ENCODE measurements around the gene BCHE. TPM values are rescaled to one million over a fixed set of nuclear protein-coding genes. Genes with fewer than 3 reads are reported as not detected.

BCHE gene
- 1.3 TPM in 2 replicates for total RNA-seq (2022)
- percentile 24 among the genes with signal in this experiment for Bru-seq, nascent RNA
- percentile 24 among the genes with signal in this experiment for BruChase-seq, experiment 1, labeled RNA remaining after a 6-hour chase
- BruChase-seq, experiment 2, labeled RNA remaining after a 2-hour chase: percentile 22 among the genes with signal in this experiment
- long read RNA-seq, transcript BCHE-201 (4 exons, 2,454 nt): major isoform, 6 of 8 reads
- long read RNA-seq, partial matches to known transcripts: 0 of 8 reads
- long read RNA-seq, other reads (novel, unspliced or antisense): 1 of 8 reads

DNA sequence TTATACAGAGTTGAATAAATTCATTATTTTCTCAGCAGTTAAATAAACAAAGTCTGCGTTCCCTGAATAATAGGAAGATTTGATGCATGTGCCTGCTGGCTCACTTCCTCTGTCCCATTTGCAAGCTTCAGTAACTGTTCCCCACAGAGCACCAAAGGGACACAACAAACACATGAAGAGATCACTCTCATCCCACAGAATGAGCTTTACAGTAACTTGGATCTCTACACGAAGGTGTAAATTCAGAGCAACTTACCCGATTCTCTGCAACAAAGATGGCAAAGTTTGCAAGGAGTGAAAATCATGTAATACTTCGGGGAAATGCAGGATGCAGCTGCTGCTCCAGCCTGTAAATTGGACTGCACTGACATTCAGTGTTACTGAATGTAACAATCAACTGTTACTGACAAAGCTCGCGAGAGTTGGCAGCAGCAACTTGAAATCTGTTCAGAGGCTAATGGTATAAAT is at the start of gene BCHE:
Gene BCHE (minus strand): TSS at position 366 of the 468 bp plus-strand sequence. CDS start 6,390 bp downstream, outside the sequence.
- Mint-ChIP-seq H3K9me3 (ENCODE audit: low read depth, unreplicated experiment) (no peaks in the 10 kb centered on the region), H3K27me3 (ENCODE audit: unreplicated experiment) (no peaks in the 10 kb centered on the region), H3K36me3 (ENCODE audit: insufficient read depth, unreplicated experiment) (no peaks in the 10 kb centered on the region), H3K4me3 (ENCODE audit: low read depth, unreplicated experiment) (peak within 1 kb of the TSS; percentile 57), H3K4me1 (ENCODE audit: low read depth, unreplicated experiment) (no peaks in the 10 kb centered on the region), H3K27ac (ENCODE audit: unreplicated experiment) (no peak within 1 kb of the TSS)
- DNase-seq: peak; percentile 38
- CTCF ChIA-PET: interaction anchor here (0.7 to 1.1 kb wide), 2 partner anchors 342 to 497 kb away, joined by 3 to 5 read pairs; no protein-coding TSS in a partner anchor
- no TSS peak for BruUV-seq (replicated peaks)
- intact Hi-C loops (cut with micrococcal nuclease; ENCODE audit: unreplicated experiment): loop anchor here (10.0 kb wide), 1 partner anchor 582 kb away; no protein-coding TSS in a partner anchor
- no peak for TF ChIP-seq CTCF (IDR thresholded peaks at IDR 0.05; ENCODE audit: unreplicated experiment)

DNA sequence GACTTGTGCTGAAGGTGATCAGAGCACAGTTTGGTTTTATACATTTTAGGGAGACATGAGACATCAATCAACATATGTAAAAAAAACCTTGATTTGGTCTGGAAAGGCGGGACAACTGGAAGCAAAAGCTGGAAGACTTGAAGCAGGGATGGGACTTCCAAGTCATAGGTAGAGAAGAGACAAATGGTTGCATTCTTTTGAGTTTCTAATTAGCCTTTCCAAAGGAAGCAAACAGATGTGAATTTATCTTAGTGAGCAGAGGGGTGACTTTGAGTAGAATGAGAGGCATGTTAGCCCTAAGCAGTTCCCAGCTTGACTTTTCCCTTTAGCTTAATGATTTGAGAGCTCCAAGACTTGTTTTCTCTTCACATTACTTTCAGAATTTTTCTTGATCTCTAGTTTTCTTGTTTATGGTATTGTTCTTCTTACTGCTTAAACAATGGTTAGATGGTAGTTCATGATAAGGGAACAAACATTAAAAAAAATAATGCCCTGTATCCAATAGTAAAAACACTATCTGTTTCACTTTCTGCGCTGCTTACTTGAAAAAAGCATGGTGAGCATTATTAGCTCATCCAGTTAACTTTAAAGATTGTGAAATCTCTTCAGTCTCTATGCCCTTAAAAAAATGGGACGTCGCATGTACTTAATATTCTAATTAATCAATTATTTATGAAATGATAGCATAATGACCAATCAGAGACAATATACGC is 48.5 kb upstream of the BCHE start:
- no peak for TF ChIP-seq CTCF (IDR thresholded peaks at IDR 0.05; ENCODE audit: unreplicated experiment)
- H3K27me3 Mint-ChIP-seq (ENCODE audit: unreplicated experiment): no peaks in the 10 kb centered on the region
- DNase-seq: no peak
- CTCF ChIA-PET: interaction anchor here (0.6 kb wide), 1 partner anchor 425 kb away, joined by 5 read pairs; no protein-coding TSS in a partner anchor
- BruUV-seq (replicated peaks): no TSS peak
- H3K4me1 Mint-ChIP-seq (ENCODE audit: low read depth, unreplicated experiment): peaks cover 17% of the 10 kb centered on the region
- H3K36me3 Mint-ChIP-seq (ENCODE audit: insufficient read depth, unreplicated experiment): no peaks in the 10 kb centered on the region
- H3K4me3 Mint-ChIP-seq (ENCODE audit: low read depth, unreplicated experiment): no peak overlapping the region
- no peak overlapping the region for H3K27ac Mint-ChIP-seq (ENCODE audit: unreplicated experiment)
- intact Hi-C loops (cut with micrococcal nuclease; ENCODE audit: unreplicated experiment): no loop called here
- H3K9me3 Mint-ChIP-seq (ENCODE audit: low read depth, unreplicated experiment): no peaks in the 10 kb centered on the region

GRCh38 chr3:165884518-165884917 is 47.3 kb upstream of the BCHE start:
- BruUV-seq (replicated peaks): no TSS peak
- Mint-ChIP-seq H3K4me1 (ENCODE audit: low read depth, unreplicated experiment) (peaks cover 17% of the 10 kb centered on the region), H3K36me3 (ENCODE audit: insufficient read depth, unreplicated experiment) (no peaks in the 10 kb centered on the region), H3K4me3 (ENCODE audit: low read depth, unreplicated experiment) (peak overlapping the region; percentile 68), H3K27me3 (ENCODE audit: unreplicated experiment) (no peaks in the 10 kb centered on the region), H3K9me3 (ENCODE audit: low read depth, unreplicated experiment) (peaks cover 3% of the 10 kb centered on the region), H3K27ac (ENCODE audit: unreplicated experiment) (peak overlapping the region; percentile 71)
- intact Hi-C loops (cut with micrococcal nuclease; ENCODE audit: unreplicated experiment): no loop called here
- no peak for DNase-seq
- CTCF ChIA-PET: interaction anchor here (1.4 kb wide), 1 partner anchor 10 kb away, joined by 5 read pairs; no protein-coding TSS in a partner anchor
- no peak for TF ChIP-seq CTCF (IDR thresholded peaks at IDR 0.05; ENCODE audit: unreplicated experiment)

DNA sequence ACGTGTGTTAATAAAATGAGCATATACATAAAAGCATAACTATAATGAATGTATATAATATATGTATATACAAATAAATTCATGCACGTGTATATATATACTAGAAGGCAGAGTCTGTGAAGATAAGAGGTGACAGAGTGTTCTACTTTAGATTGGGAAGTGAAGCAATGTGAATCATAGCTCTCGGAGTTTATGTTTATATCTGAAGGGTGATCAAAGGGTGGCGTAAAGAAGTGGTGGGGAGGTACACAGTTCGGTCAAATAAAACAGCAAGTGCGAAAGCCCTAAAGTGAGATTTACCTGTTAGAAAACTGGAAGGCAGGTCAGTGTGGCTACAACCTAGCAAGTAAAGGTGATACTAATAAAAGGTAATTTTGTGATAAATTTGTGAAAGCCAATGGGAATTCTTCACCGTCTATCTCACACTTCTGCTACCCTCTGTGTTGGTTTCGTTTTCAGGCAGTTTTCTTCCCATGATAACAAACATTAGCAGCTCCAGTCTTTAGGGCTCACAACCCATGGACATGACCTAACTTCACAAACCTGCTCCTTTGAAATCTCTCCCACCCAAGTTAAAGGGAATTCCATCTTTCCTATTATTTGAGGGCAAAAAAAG is 46.7 kb upstream of the BCHE start:
- H3K9me3 Mint-ChIP-seq (ENCODE audit: low read depth, unreplicated experiment): peaks cover 3% of the 10 kb centered on the region
- no peaks in the 10 kb centered on the region for H3K36me3 Mint-ChIP-seq (ENCODE audit: insufficient read depth, unreplicated experiment)
- peaks cover 17% of the 10 kb centered on the region for H3K4me1 Mint-ChIP-seq (ENCODE audit: low read depth, unreplicated experiment)
- no TSS peak for BruUV-seq (replicated peaks)
- DNase-seq: no peak
- CTCF ChIA-PET: interaction anchor here (1.4 kb wide), 1 partner anchor 11 kb away, joined by 5 read pairs; no protein-coding TSS in a partner anchor
- no peak for TF ChIP-seq CTCF (IDR thresholded peaks at IDR 0.05; ENCODE audit: unreplicated experiment)
- intact Hi-C loops (cut with micrococcal nuclease; ENCODE audit: unreplicated experiment): no loop called here
- H3K27me3 Mint-ChIP-seq (ENCODE audit: unreplicated experiment): no peaks in the 10 kb centered on the region
- H3K4me3 Mint-ChIP-seq (ENCODE audit: low read depth, unreplicated experiment): peak overlapping the region; percentile 68
- H3K27ac Mint-ChIP-seq (ENCODE audit: unreplicated experiment): peak overlapping the region; percentile 71

Measured in Calu3 (cell line).